Femur (tissue), 1 donor: ENCODE data around the gene GPRC5A.
A peak's percentile ranks its signal among the peaks of the same experiment; 100 is the strongest.
"Not testable (repeated sequence)": the region's sequence is repeated elsewhere in the genome, so short reads cannot be mapped to it uniquely, and the experiment has no call there.

ENCODE experiments used
- DNase-seq: peaks from one replicate; pipeline ENCODE4 v3.0.0-alpha.2; 2017

Gene GPRC5A, protein sequence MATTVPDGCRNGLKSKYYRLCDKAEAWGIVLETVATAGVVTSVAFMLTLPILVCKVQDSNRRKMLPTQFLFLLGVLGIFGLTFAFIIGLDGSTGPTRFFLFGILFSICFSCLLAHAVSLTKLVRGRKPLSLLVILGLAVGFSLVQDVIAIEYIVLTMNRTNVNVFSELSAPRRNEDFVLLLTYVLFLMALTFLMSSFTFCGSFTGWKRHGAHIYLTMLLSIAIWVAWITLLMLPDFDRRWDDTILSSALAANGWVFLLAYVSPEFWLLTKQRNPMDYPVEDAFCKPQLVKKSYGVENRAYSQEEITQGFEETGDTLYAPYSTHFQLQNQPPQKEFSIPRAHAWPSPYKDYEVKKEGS

GRCh38 chr12:12891080-12891880, at the start of gene GPRC5A:
Gene GPRC5A, plus strand, starts transcription at chr12:12891562. Its CDS starts 16,688 bp downstream, at chr12:12908250.
- peak; percentile 92 for DNase-seq

DNA sequence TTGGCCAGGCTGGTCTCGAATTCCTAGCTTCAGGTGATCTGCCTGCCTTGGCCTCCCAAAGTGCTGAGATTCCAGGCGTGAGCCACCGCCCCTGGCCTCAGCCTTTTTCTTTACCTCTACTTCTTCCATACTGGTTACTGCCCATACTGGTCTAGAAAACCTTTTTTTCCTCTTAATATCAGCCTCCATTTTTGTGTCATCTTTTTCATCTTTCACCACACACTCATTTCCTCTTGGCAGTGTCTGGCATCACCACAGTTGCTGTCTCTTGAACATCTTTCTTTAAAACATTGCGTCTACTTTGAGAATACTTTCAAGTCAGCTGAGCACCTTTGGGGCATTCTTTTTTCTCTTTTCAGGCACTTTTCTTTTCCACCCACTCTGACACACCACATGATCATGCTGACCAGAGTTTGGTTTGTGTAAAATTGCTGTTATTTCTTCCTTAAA, 45.5 kb upstream of the GPRC5A start:
- no peak for DNase-seq

- not testable (repeated sequence) for DNase-seq
Observed at GRCh38 chr12:12846780-12847179, 44.6 kb upstream of the GPRC5A start.

DNA sequence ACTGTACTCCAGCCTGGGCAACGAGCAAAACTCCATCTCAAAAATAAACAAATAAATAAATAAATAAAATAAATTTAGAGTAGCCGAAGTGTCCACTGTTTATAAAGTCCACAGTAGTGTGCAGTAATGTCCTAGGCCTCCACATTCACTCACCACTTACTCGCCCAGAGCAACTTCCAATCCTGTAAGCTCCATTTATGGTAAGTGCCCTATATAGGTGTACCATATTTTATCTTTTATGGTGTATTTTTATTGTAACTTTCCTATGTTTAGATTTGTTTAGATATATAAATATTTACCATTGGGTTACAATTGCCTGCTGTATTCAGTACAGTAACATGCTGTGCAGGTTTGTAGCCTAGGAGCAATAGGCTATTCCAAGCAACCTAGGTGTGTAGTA, 37.9 kb upstream of the GPRC5A start:
- no peak for DNase-seq

- DNase-seq = no peak
Observed at GRCh38 chr12:12859690-12860089, 31.7 kb upstream of the GPRC5A start.

- DNase-seq = no peak
Observed at GRCh38 chr12:12864243-12864642, 27.1 kb upstream of the GPRC5A start.

DNA sequence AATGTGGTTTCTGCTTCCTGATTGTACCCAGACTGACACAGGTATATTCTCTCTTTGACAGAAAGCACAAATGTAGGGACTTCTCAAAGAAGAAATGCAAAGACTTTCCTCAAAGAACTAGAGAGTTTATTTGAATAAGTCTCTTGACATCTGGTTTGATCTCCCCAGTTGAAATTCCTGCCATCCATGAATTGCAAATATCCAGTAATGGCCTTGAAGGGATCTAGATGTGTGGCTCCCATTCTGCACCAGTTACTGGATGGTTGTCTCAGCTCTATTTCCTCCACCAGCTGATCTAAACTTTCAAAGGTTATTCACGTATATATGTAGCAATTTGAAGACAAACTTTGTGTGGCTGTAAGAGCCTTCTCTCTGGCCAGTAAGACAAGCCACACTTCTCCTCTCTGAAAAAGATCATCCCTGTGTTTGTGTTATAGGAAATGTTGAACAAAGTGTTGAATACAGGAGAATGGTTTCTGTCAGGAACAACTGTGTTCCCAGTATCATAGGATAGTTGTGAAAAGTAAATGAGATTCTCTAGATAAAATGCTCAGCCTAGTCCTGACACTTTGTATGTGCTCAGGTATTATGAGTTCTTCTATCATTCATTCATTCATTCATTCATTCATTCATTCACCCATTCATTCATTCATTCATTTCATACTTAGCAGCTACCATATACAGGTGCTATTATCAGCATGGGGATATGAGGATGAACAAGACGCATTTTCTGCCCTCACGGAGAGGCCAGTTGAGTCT, 22.7 kb upstream of the GPRC5A start:
- no peak for DNase-seq

- no peak for DNase-seq
Observed at GRCh38 chr12:12870465-12870864, 20.9 kb upstream of the GPRC5A start.

DNA sequence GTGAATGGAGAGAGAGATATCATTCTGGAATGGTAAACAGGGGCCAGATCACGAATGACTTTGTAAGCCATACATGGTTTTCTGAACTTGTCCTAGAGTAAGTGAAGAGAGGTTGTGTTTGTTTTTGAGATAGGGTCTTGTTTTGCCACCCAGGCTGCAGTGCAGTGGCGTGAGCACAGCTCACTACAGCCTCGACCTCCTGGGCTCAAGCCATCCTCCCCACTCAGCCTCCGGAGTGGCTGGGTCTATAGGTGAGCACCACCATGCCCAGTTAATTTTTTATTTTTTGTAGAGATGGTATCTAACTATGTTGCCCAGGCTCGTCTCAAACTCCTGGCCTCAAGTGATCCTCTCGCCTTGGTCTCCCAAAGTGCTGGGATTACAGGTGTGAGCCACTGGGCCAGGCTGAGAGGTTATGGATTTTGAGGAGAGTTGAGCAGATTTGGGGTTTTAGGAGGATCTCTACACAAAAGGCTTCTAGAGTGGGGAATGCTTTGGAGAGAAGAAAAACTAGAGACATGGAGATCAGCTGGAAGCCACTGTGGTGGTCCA, 19.7 kb upstream of the GPRC5A start:
- no peak for DNase-seq

- no peak for DNase-seq
Observed at GRCh38 chr12:12872139-12872933, 19.0 kb upstream of the GPRC5A start.

DNA sequence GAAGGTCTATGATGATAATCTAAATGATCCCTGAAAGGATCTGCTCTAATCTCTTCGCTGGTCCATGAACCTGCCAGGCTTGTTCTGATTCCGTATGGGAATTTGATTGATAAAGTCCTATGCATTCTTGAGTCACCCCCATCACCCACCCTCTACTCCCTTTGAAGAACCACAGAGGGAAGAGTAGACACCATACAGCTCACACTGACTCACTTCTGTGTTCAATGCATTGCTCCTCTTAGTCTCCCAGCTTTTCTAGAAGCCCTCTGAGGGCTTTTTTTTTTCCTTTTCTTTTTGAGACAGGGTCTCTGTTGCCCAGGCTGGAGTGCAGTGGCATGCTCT, 18.5 kb upstream of the GPRC5A start:
- DNase-seq = no peak

GRCh38 chr12:12874029-12874428, 17.3 kb upstream of the GPRC5A start:
- no peak for DNase-seq

GRCh38 chr12:12875301-12875700, 16.1 kb upstream of the GPRC5A start:
- not testable (repeated sequence) for DNase-seq

DNA sequence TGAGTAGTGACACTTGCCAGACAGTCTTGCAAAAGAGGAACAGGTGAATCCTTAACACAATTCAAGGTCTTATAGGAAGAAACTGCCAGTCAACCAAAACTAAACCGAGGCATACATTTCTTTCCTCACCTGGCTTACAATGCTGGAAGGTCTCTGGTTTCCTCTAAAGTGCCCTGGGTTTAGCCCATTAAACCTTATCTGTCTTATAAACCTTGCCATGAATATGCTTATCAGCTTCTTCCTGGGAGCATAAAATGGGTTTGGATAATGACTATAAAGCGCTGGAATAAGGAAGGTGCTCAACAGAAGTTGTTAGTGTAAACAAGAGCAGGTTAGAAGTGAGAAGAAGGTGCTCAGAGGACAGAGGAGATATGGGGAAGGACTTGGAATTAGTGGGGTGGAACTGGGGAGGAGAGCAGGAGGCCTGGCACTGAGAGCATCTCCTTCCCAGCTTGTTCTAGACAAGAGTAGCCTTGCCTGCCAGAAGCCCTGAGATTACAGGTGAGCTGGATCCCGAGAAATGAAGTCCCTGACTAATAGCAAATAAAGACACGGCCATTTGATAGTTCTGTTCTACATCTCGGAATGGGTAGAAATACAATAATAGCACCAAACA, 14.1 kb upstream of the GPRC5A start:
- DNase-seq = no peak

GRCh38 chr12:12877781-12878455, 13.4 kb upstream of the GPRC5A start:
- DNase-seq = no peak

- DNase-seq = no peak
Observed at GRCh38 chr12:12880537-12880936, 10.8 kb upstream of the GPRC5A start.

DNA sequence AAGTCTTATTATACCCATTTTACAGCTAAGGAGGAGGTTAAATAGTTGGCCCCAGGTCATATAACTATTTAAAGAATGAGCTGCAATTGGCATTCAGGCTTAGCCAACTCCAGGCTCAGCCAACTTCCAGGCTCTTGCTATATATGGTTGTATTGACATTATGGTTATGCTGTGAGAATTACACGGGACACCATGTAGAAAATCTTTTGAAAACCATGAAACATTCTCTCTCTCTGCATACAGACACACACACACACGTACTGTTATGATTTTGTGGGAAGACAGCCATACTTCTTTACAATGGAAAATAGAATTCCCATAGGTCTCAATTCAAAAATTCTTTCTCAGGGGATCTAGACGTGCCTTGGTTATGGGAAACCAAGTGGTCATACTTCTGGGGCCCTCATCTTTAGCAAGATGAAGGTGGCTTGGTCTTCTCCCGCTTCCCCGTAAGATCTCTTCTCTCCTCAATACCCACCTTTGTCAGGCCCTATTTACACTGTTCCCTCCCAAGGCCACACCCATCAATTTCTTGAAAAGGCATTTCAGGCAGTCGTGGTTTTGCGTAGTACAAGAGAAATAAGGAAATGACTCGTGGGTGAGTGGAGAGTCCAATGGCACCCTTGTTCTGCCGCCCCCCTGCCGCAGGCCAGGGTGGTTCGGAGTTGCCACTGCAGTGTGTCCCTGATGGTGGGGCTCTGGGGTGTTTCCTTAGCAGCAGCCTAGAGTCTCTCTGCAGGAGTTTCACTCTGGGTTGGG, 10.0 kb upstream of the GPRC5A start:
- DNase-seq = no peak

- DNase-seq = no peak
Observed at GRCh38 chr12:12882288-12882687, 9.1 kb upstream of the GPRC5A start.

GRCh38 chr12:12883369-12884001, 7.9 kb upstream of the GPRC5A start:
- no peak for DNase-seq
